IMR-90 (cell line): ENCODE results near the gene ZNF280B. TPM values are rescaled to one million over a fixed set of nuclear protein-coding genes. Genes with fewer than 3 reads are reported as not detected.

ENCODE experiments used
- ATAC-seq: fragments of 200-7000 bp; cut with Tn5 transposase; 2 replicates; pipeline ENCODE4 v1.9.1; 2020; ENCODE audit warnings: low read depth, mild to moderate bottlenecking, moderate library complexity
- BruUV-seq: library from RNA; stranded (reverse); fragments of 400-500 nt; replicated peaks from 2 replicates; lab custom pipeline; 2021; lab: Mats Ljungman, UMichigan
- CTCF ChIA-PET: fragments of 300-600 bp; formaldehyde crosslinking; extraction: SDS; loops from one replicate; lab custom pipeline; 2021; ENCODE audit warnings: antibody characterized with exemption; lab: Yijun Ruan, JAX
- POLR2A ChIA-PET: fragments of 300-600 bp; sonication (Branson Sonifier 250); formaldehyde crosslinking; loops from one replicate; lab custom pipeline; 2022; ENCODE audit warnings: antibody characterized with exemption; ENCODE audit not compliant: unreplicated experiment; lab: Charles Lee
- DNase-seq: peaks from one replicate; pipeline ENCODE4 v3.0.0; 2013
- H2AFZ ChIP-seq: replicated peaks from 2 replicates; pipeline ENCODE3; 2013; ENCODE audit warnings: low read length, mild to moderate bottlenecking; ENCODE audit not compliant: poor library complexity
- H2AK5ac ChIP-seq: 2 replicates; pipeline ENCODE4 v1.6.1; 2013; ENCODE audit warnings: low read depth, low read length, inconsistent platforms
- H2AK9ac ChIP-seq: replicated peaks from 2 replicates; pipeline ENCODE3; 2013; ENCODE audit warnings: mild to moderate bottlenecking, low read depth, low read length, moderate library complexity; ENCODE audit not compliant: poor library complexity
- H2BK120ac ChIP-seq: 2 replicates; pipeline ENCODE4 v1.6.1; 2013; ENCODE audit warnings: low read depth, low read length, inconsistent platforms
- H2BK15ac ChIP-seq: 3 replicates; pipeline ENCODE4 v1.6.1; 2013; ENCODE audit warnings: low read depth, low read length, inconsistent platforms
- H2BK20ac ChIP-seq: 2 replicates; pipeline ENCODE4 v1.6.1; 2013; ENCODE audit warnings: low read depth, mild to moderate bottlenecking, inconsistent platforms, low read length, moderate library complexity
- H2BK5ac ChIP-seq: 2 replicates; pipeline ENCODE4 v1.6.1; 2013; ENCODE audit warnings: mild to moderate bottlenecking, low read depth, low read length, inconsistent platforms; ENCODE audit not compliant: poor library complexity, severe bottlenecking
- H3K14ac ChIP-seq: replicated peaks from 2 replicates; pipeline ENCODE4 v1.6.1; 2013; ENCODE audit warnings: low read depth, low read length, inconsistent platforms
- H3K18ac ChIP-seq: 2 replicates; pipeline ENCODE4 v1.6.1; 2013; ENCODE audit warnings: low read depth, low read length, control low read depth
- H3K23ac ChIP-seq: 2 replicates; pipeline ENCODE4 v1.6.1; 2013; ENCODE audit warnings: low read depth, low read length, inconsistent platforms
- H3K27ac ChIP-seq: 2 replicates; pipeline ENCODE4 v1.5.1; 2013; ENCODE audit warnings: mild to moderate bottlenecking, control low read depth, low read length; ENCODE audit not compliant: insufficient read depth
- H3K27me3 ChIP-seq: 2 replicates; pipeline ENCODE4 v1.6.1; 2013; ENCODE audit warnings: low read length; ENCODE audit not compliant: control insufficient read depth, insufficient read depth
- H3K36me3 ChIP-seq: 2 replicates; pipeline ENCODE4 v1.6.1; 2013; ENCODE audit warnings: low read length, mixed read lengths; ENCODE audit not compliant: control insufficient read depth, insufficient read depth
- H3K4ac ChIP-seq: 2 replicates; pipeline ENCODE4 v1.6.1; 2013; ENCODE audit warnings: low read depth, low read length, inconsistent platforms
- H3K4me1 ChIP-seq: 2 replicates; pipeline ENCODE4 v1.6.1; 2013; ENCODE audit warnings: low read length, mixed read lengths; ENCODE audit not compliant: control insufficient read depth, insufficient read depth
- H3K4me2 ChIP-seq: 2 replicates; pipeline ENCODE4 v1.6.1; 2013; ENCODE audit warnings: low read depth, mild to moderate bottlenecking, control low read depth, low read length, moderate library complexity
- H3K4me3 ChIP-seq: 2 replicates; pipeline ENCODE4 v1.5.1; 2013; ENCODE audit warnings: low read depth, mild to moderate bottlenecking, control low read depth, low read length, moderate library complexity; ENCODE audit not compliant: insufficient read depth
- H3K56ac ChIP-seq: 2 replicates; pipeline ENCODE4 v1.6.1; 2013; ENCODE audit warnings: low read length, inconsistent platforms; ENCODE audit not compliant: insufficient read depth; ENCODE audit errors: extremely low read depth
- H3K79me1 ChIP-seq, 2 experiments: 2 replicates each; pipeline ENCODE4 v1.6.1; 2013; ENCODE audit warnings: low read length in 2 of 2, inconsistent platforms in 1 of 2, low read depth in 1 of 2
- H3K9ac ChIP-seq: 2 replicates; pipeline ENCODE4 v1.6.1; 2013; ENCODE audit warnings: low read depth, low read length, control low read depth
- H3K9me1 ChIP-seq: 2 replicates; pipeline ENCODE4 v1.6.1; 2013; ENCODE audit warnings: low read length, inconsistent platforms; ENCODE audit not compliant: insufficient read depth
- H3K9me3 ChIP-seq: 2 replicates; pipeline ENCODE4 v1.6.1; 2013; ENCODE audit warnings: low read length; ENCODE audit not compliant: control insufficient read depth, insufficient read depth
- H4K20me1 ChIP-seq: 2 replicates; pipeline ENCODE4 v1.6.1; 2013; ENCODE audit warnings: low read length, inconsistent platforms; ENCODE audit not compliant: insufficient read depth
- H4K5ac ChIP-seq: 2 replicates; pipeline ENCODE4 v1.6.1; 2013; ENCODE audit warnings: mild to moderate bottlenecking, low read depth, low read length, control low read depth
- H4K8ac ChIP-seq, 2 experiments: 2 replicates each; pipeline ENCODE4 v1.6.1; 2013; ENCODE audit warnings: low read depth in 2 of 2, low read length in 2 of 2, control low read depth in 1 of 2, inconsistent platforms in 1 of 2
- H4K91ac ChIP-seq: 2 replicates; pipeline ENCODE4 v1.6.1; 2013; ENCODE audit warnings: low read depth, low read length, inconsistent platforms; ENCODE audit not compliant: insufficient read depth
- RFX5 ChIP-seq: IDR thresholded peaks from 2 replicates; pipeline ENCODE4 v1.8.0; 2012; ENCODE audit warnings: low read depth, mild to moderate bottlenecking, low read length, moderate library complexity
- WGBS, 2 experiments: methylation state at CpG; one replicate each; pipeline versions ENCODE4 v1.1.5 to v1.1.7; 2013; ENCODE audit warnings: missing lambda C conversion rate in 2 of 2; ENCODE audit not compliant: insufficient read length in 1 of 2; ENCODE audit errors: extremely low coverage in 2 of 2; 5-methylcytosine and 5-hydroxymethylcytosine counted together
- dilution Hi-C: fragments of 300-500 bp; cut with HindIII; formaldehyde crosslinking; loops from one replicate; pipeline ENCODE4 v1.14.3; 2018; ENCODE audit warnings: low sequenced_read_pairs; ENCODE audit not compliant: unreplicated experiment
- in situ Hi-C: fragments of 300-500 bp; cut with MboI; formaldehyde crosslinking; loops from 3 replicates; pipeline ENCODE4 v1.14.3; 2019; ENCODE audit warnings: low sequenced_read_pairs, inconsistent platforms, mixed read lengths
- intact Hi-C: fragments of 100-400 bp; cut with micrococcal nuclease; formaldehyde crosslinking; loops from 2 replicates; pipeline ENCODE4 v1.10.0; 2022
- polyA plus RNA-seq, 3 experiments: library from polyadenylated mRNA; depleted of rRNA; stranded (reverse); fragments of >200 nt; gene quantifications; 2 replicates each; pipeline ENCODE4 v1.2.3, GENCODE V29; 2012; ENCODE audit warnings: low replicate concordance in 1 of 3
- total RNA-seq: library from RNA; depleted of rRNA; stranded (reverse); fragments of >200 nt; gene quantifications from 2 replicates; pipeline ENCODE4 v1.2.3, GENCODE V29; 2012
- TF ChIP-seq, protein P1 (sequence below): conservative IDR thresholded peaks from 2 replicates; pipeline ENCODE4 v1.5.1; 2012; ENCODE audit warnings: mild to moderate bottlenecking, low read depth, low read length, improper control_type of control experiment

The ZNF280B gene
- total and polyA plus RNA-seq, 2 of the 4 experiments (the other 2 are of a cell fraction), result 0.65 to 1.4 TPM

DNA sequence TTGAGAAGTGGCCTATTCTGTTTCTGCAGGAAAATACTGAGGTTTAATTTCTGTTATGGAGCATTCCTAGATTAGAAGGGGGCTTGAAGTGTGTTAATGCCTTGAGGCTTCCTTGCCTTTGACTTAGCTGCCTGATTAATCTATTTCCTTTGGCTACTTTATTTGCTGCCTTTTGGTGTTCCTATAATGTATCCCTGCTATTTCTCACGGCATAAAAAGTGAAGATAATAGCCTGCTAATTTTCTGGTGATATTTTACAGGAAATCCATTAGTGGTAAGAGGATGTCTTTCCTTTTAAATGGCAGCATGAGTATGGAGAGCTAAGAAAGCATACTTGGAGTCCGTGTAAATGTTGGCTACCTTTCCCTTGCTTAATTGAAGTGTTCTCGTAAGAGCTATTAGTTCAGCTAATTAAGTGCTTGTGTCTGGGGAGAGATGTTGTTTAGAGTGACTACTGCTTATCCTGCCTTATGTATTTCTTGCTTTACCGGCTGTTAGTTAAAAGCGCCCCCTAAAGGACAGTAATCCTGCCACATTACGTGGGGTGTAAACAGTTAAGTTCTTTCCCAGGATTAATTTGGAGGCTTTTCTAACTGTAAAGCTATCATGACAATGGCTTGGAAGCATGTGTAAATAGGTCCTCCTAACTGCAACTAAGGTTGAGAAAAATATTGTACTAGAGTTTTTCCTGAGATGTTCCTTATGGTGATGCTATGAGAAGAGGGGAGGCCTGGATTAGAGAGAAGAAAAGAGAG, 45.6 kb downstream of the ZNF280B start:
- no peak overlapping the region for H2BK20ac ChIP-seq
- no peaks in the 10 kb centered on the region for H3K36me3 ChIP-seq
- H2AFZ ChIP-seq, result no peak overlapping the region
- H3K27ac ChIP-seq, result no peak overlapping the region
- H3K4ac ChIP-seq, result no peak overlapping the region
- no peak overlapping the region for H2BK15ac ChIP-seq
- no TSS peak for BruUV-seq
- H2BK120ac ChIP-seq, result no peak overlapping the region
- no peak overlapping the region for H3K9ac ChIP-seq
- H3K18ac ChIP-seq, result no peak overlapping the region
- in situ Hi-C loops (loop anchor here (10.0 kb wide), 2 partner anchors 112 to 482 kb away; no protein-coding TSS in a partner anchor), intact Hi-C loops (loop anchor here (5.0 to 10.0 kb wide), 4 partner anchors 124 to 672 kb away; no protein-coding TSS in a partner anchor), dilution Hi-C loops (no loop called here)
- H4K8ac ChIP-seq, result no peak overlapping the region
- DNase-seq (no peak), ATAC-seq (no peak)
- no peak overlapping the region for H4K5ac ChIP-seq
- H2AK9ac ChIP-seq, result no peak overlapping the region
- H3K23ac ChIP-seq, result no peak overlapping the region
- no peak overlapping the region for H3K14ac ChIP-seq
- TF ChIP-seq RFX5, result no peak
- TF ChIP-seq, protein P1, sequence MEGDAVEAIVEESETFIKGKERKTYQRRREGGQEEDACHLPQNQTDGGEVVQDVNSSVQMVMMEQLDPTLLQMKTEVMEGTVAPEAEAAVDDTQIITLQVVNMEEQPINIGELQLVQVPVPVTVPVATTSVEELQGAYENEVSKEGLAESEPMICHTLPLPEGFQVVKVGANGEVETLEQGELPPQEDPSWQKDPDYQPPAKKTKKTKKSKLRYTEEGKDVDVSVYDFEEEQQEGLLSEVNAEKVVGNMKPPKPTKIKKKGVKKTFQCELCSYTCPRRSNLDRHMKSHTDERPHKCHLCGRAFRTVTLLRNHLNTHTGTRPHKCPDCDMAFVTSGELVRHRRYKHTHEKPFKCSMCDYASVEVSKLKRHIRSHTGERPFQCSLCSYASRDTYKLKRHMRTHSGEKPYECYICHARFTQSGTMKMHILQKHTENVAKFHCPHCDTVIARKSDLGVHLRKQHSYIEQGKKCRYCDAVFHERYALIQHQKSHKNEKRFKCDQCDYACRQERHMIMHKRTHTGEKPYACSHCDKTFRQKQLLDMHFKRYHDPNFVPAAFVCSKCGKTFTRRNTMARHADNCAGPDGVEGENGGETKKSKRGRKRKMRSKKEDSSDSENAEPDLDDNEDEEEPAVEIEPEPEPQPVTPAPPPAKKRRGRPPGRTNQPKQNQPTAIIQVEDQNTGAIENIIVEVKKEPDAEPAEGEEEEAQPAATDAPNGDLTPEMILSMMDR, result peak; percentile 23; the same call in 1 of the 2 replicates
- ChIA-PET CTCF (interaction anchor here (0.6 to 2.2 kb wide), 6 partner anchors 9 to 494 kb away, joined by 3 to 9 read pairs (median 5); no protein-coding TSS in a partner anchor), POLR2A (no interaction called here)
- no peak overlapping the region for H3K4me3 ChIP-seq
- no peak overlapping the region for H4K91ac ChIP-seq
- H3K4me1 ChIP-seq, result no peaks in the 10 kb centered on the region
- H3K9me1 ChIP-seq, result no peaks in the 10 kb centered on the region
- H4K20me1 ChIP-seq, result no peaks in the 10 kb centered on the region
- 40% methylated on average over 1 of the region's 6 CpGs; no CpG with 5 or more reads in 1 of the 2 experiments for WGBS, 2 experiments
- no peaks in the 10 kb centered on the region for H3K79me1 ChIP-seq
- H3K9me3 ChIP-seq, result peaks cover 11% of the 10 kb centered on the region
- H3K56ac ChIP-seq, result no peak overlapping the region
- peaks cover 1% of the 10 kb centered on the region; the same call in 1 of the 2 replicates for H3K27me3 ChIP-seq
- no peak overlapping the region for H2BK5ac ChIP-seq
- H3K4me2 ChIP-seq, result no peak overlapping the region
- no peak overlapping the region for H2AK5ac ChIP-seq
